ENCODE data around the gene ACADM. TPM values are rescaled to one million over a fixed set of nuclear protein-coding genes. Genes with fewer than 3 reads are reported as not detected.
"Not testable (repeated sequence)": the region's sequence is repeated elsewhere in the genome, so short reads cannot be mapped to it uniquely, and the experiment has no call there.

Gene ACADM
- total RNA-seq, 2 donors from 2014 or later = 101 to 178 TPM

DNA sequence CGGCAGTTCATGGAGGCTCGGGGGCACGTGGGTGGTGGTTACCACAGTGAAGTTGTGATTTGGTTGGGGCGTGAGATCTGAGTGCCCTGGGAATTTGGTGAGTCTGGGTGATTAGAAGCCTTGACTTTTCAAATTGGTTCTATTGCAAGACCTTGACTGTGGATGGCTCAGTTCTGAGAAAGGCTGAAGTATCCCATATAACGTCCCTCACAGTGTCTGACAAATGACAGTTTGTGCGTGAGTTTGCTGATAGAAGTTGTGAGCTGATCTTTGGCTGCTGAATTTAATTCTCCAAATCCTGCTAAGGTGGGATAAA lies 72.7 kb downstream of the ACADM start:
- no peak overlapping the region for H3K4me3 ChIP-seq
- no peak overlapping the region for H3K27ac ChIP-seq
- no peaks in the 10 kb centered on the region for H3K4me1 ChIP-seq
- TF ChIP-seq, protein P1, sequence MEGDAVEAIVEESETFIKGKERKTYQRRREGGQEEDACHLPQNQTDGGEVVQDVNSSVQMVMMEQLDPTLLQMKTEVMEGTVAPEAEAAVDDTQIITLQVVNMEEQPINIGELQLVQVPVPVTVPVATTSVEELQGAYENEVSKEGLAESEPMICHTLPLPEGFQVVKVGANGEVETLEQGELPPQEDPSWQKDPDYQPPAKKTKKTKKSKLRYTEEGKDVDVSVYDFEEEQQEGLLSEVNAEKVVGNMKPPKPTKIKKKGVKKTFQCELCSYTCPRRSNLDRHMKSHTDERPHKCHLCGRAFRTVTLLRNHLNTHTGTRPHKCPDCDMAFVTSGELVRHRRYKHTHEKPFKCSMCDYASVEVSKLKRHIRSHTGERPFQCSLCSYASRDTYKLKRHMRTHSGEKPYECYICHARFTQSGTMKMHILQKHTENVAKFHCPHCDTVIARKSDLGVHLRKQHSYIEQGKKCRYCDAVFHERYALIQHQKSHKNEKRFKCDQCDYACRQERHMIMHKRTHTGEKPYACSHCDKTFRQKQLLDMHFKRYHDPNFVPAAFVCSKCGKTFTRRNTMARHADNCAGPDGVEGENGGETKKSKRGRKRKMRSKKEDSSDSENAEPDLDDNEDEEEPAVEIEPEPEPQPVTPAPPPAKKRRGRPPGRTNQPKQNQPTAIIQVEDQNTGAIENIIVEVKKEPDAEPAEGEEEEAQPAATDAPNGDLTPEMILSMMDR (IDR thresholded peaks at IDR 0.05) = no peak
- H3K27me3 ChIP-seq = no peaks in the 10 kb centered on the region
- no peak for DNase-seq (ENCODE audit: low spot score)
- no peaks in the 10 kb centered on the region for H3K9me3 ChIP-seq
- H3K36me3 ChIP-seq = peaks cover 54% of the 10 kb centered on the region

DNA sequence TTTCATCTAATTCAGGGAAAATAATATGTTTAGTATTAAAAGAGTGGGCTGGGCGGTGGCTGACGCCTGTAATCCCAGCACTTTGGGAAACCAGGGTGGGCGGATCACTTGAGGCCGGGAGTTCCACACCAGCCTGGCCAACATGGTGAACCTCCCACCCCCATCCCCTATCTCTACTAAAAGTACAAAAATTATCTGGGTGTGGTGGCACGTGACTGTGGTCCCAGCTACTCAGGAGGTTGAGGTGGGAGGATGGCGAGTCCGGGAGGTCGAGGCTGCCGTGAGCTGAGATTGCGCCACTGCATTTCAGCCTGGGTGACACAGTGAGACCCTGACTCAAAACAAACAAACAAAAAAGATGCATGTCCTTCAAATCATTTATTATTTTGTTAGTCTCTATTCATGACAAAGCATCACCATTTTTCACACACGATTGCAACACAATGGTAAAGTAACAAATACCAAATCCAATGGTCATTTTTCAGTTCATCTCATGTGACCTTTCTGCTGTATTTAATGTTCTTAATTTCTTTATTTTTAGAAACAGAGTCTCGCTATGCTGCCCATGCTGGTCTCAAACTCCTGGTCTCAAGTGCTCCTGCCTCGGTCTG lies 73.2 kb downstream of the ACADM start:
- Histone ChIP-seq H3K9me3 (no peaks in the 10 kb centered on the region), H3K4me1 (no peaks in the 10 kb centered on the region), H3K27me3 (no peaks in the 10 kb centered on the region), H3K27ac (no peak overlapping the region), H3K4me3 (no peak overlapping the region), H3K36me3 (peaks cover 49% of the 10 kb centered on the region)
- DNase-seq (ENCODE audit: low spot score) = no peak
- TF ChIP-seq, protein P1 (IDR thresholded peaks at IDR 0.05) = no peak

DNA sequence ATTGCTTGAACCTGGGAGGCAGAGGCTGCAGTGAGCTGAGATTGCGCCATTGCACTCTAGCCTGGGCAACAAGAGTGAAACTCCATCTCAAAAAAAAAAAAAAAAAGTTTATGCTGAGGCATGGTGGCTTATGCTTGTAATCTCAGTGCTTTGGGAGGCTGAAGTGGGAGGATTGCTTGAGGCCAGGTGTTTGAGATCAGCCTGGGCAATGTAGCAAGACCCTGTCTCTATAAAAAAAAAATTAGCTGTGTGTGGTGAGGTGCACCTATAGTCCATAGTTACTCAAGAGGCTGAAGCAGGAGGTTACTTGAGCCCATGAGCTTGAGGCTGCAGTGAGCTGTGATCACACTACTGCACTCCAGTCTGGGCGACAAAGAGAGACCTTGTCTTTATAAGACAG lies 77.0 kb downstream of the ACADM start:
- not testable (repeated sequence) for H3K4me1 ChIP-seq; H3K4me3 ChIP-seq; H3K27ac ChIP-seq; H3K27me3 ChIP-seq; H3K9me3 ChIP-seq; DNase-seq (ENCODE audit: low spot score)
- peaks cover 14% of the 10 kb centered on the region for H3K36me3 ChIP-seq

DNA sequence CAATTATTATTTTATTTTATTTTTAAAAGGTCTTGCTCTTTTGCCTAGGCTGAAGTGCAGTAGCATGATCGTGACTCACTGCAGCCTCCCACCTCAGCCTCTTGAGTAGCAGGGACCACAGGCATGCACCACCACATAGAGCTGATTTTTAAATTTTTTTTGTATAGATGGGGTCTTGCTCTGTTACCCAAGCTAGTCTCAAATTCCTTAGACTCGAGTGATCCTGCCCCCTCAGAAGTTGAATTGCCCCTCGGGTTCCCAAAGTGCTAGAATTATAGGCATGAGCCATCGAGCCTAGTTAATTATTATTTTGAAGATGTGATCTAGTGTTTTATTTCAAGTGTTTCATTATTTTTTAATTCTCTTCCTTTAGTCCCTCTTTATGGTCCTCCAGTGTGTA lies 84.4 kb downstream of the ACADM start:
- Histone ChIP-seq H3K27ac (no peak overlapping the region), H3K4me1 (no peaks in the 10 kb centered on the region), H3K36me3 (no peaks in the 10 kb centered on the region), H3K27me3 (no peaks in the 10 kb centered on the region), H3K9me3 (no peaks in the 10 kb centered on the region), H3K4me3 (no peak overlapping the region)
- TF ChIP-seq, protein P1 (IDR thresholded peaks at IDR 0.05) = no peak
- no peak for DNase-seq (ENCODE audit: low spot score)

DNA sequence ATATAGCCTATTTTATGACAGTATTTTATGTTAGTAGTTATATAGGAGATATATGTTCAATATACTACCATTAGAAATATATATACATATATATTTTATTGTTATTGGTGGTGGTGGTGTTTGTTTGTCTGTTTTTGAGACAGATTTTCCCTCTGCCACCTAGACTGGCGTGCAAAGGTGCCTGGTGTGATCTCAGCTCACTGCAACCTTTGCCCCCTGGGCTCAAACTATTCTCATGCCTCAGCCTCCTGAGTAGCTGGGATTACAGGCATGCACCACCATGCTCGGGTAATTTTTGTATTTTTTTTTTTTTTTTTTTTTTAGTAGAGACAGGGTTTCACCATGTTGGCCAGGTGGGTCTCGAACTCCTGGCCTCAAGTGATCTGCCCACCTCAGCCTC lies 85.6 kb downstream of the ACADM start:
- H3K4me3 ChIP-seq; H3K27me3 ChIP-seq; H3K36me3 ChIP-seq; H3K27ac ChIP-seq; DNase-seq (ENCODE audit: low spot score); H3K4me1 ChIP-seq; H3K9me3 ChIP-seq: not testable (repeated sequence)

DNA sequence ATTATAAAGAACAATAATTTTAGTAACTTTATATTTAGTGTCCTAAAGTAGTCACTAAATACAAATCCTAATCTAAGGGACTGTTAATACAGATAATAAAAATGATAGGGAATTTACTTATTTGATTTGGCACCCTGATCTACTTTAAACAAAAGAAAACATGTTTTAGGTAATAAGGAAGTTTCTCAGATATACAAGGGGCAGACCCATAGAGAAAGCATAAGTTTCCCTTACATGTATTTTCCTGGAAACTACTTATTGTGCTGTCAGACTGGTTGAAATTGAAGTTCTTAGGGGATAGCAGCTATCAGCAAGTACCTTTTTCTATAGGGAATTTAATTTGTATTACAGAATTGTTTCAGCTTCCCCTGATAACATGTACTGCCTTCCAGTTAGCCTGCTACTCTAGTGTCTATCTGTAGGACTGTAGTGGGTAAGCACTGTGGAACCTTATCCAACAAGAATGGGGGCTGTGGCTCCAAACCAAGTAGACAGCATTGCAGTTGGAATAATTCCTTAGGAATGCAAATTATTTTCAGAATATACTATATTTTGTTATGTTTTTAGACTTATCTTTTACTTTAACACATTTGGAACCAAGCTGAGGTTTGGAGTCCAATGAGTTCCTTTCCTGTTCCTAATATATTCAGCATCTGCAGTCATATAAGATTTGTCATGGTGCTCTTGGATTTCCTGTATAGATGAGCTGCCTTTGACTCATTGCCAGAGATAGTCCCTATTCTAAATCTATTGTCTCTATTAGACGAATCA lies 86.9 kb downstream of the ACADM start:
- no peaks in the 10 kb centered on the region for H3K9me3 ChIP-seq
- H3K27me3 ChIP-seq = no peaks in the 10 kb centered on the region
- no peaks in the 10 kb centered on the region for H3K4me1 ChIP-seq
- H3K4me3 ChIP-seq = no peak overlapping the region
- no peak overlapping the region for H3K27ac ChIP-seq
- TF ChIP-seq, protein P1 (IDR thresholded peaks at IDR 0.05) = no peak
- H3K36me3 ChIP-seq = no peaks in the 10 kb centered on the region
- no peak for DNase-seq (ENCODE audit: low spot score)

DNA sequence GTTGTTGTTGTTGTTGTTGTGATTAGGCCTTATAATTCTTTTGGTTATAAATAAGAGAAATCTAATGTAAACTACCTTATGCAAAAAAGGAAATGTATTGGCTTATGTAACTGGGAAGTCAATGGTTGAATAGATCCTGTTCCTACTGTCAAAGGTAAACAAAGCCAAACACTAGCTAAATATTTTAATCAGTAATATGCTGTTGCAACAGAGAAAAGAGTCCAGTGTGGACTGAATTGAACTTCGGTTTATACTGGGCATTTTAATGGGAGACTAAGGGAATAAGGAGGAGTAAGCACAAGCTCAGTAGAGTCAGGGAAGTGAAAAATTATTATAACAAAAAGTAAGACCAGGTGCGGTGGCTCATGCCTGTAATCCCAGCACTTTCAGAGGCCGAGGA lies 87.6 kb downstream of the ACADM start:
- Histone ChIP-seq H3K27me3 (no peaks in the 10 kb centered on the region), H3K4me3 (no peak overlapping the region), H3K4me1 (no peaks in the 10 kb centered on the region), H3K27ac (no peak overlapping the region), H3K36me3 (no peaks in the 10 kb centered on the region), H3K9me3 (no peaks in the 10 kb centered on the region)
- no peak for DNase-seq (ENCODE audit: low spot score)
- TF ChIP-seq, protein P1 (IDR thresholded peaks at IDR 0.05) = no peak

All from right atrium auricular region (tissue), 2 donors.